K562 (cell line): ENCODE results near the gene KIAA2012. TPM values are rescaled to one million over a fixed set of nuclear protein-coding genes. Genes with fewer than 3 reads are reported as not detected.

Source experiments
- BRD4 ChIP-seq: fragments of 200-600 bp; sonication (generic); IDR thresholded peaks from 2 replicates; pipeline ENCODE4 v1.6.1; 2017; ENCODE audit warnings: inconsistent platforms
- C11orf30 ChIP-seq: fragments of 450-650 bp; IDR thresholded peaks from 2 replicates; pipeline ENCODE4 v1.6.1; 2016; ENCODE audit warnings: low read depth, mild to moderate bottlenecking
- CHD2 ChIP-seq: IDR thresholded peaks from 2 replicates; pipeline ENCODE4 v1.6.1; 2011; ENCODE audit warnings: low read depth, low read length
- MTA1 ChIP-seq: fragments of 450-650 bp; IDR thresholded peaks from 2 replicates; pipeline ENCODE4 v1.6.1; 2017; ENCODE audit warnings: borderline replicate concordance
- PTBP1 ChIP-seq: fragments of 200-400 bp; formaldehyde crosslinking; IDR thresholded peaks from 2 replicates; pipeline ENCODE4 v1.6.1; 2017; ENCODE audit warnings: low read depth, low read length
- RAD21 ChIP-seq, 2 experiments: fragments of 250-450 bp in 1 of 2; fragments of 450-650 bp in 1 of 2; sonication (Bioruptor Pico) in 1 of 2; formaldehyde crosslinking in 1 of 2; IDR thresholded peaks in 1 of 2; conservative IDR thresholded peaks in 1 of 2; 2 replicates each; pipeline versions ENCODE4 v1.4.0 to v1.8.0; 2020 to 2022; ENCODE audit warnings: mild to moderate bottlenecking in 2 of 2, moderate library complexity in 1 of 2
- RCOR1 ChIP-seq, 2 experiments: IDR thresholded peaks; 2 replicates each; pipeline ENCODE4 v1.6.1; 2012; ENCODE audit warnings: low read depth in 2 of 2, low read length in 2 of 2, borderline replicate concordance in 1 of 2, improper control_type of control experiment in 1 of 2
- TFAP4 ChIP-seq: sonication (generic); formaldehyde crosslinking; IDR thresholded peaks from 2 replicates; pipeline ENCODE4 v1.8.0; 2022; ENCODE audit warnings: missing genetic modification reagents, mild to moderate bottlenecking, moderate library complexity, borderline replicate concordance
- VEZF1 ChIP-seq: fragments of 200-800 bp; sonication (Bioruptor generic); IDR thresholded peaks from 2 replicates; pipeline ENCODE4 v1.6.1; 2017; ENCODE audit warnings: missing genetic modification characterization, missing compliant biosample characterization
- ZFX ChIP-seq: sonication (generic); formaldehyde crosslinking; IDR thresholded peaks from 2 replicates; pipeline ENCODE4 v1.8.0; 2022; ENCODE audit warnings: mild to moderate bottlenecking, missing genetic modification reagents, moderate library complexity
- ZKSCAN3 ChIP-seq: fragments of 250-450 bp; sonication (Bioruptor Pico); IDR thresholded peaks from 2 replicates; pipeline ENCODE4 v1.4.0; 2020
- ZNF316 ChIP-seq: fragments of 450-650 bp; IDR thresholded peaks from 2 replicates; pipeline ENCODE4 v1.6.1; 2016
- ZNF561 ChIP-seq: fragments of 450-650 bp; formaldehyde crosslinking; conservative IDR thresholded peaks from 2 replicates; pipeline ENCODE4 v1.4.0; 2020; ENCODE audit warnings: mild to moderate bottlenecking, moderate library complexity
- ZNF609 ChIP-seq: sonication (generic); formaldehyde crosslinking; IDR thresholded peaks from 2 replicates; pipeline ENCODE4 v1.8.1; 2023; ENCODE audit warnings: missing genetic modification reagents, mild to moderate bottlenecking, borderline replicate concordance
- polyA plus RNA-seq, 8 experiments: library from polyadenylated mRNA; depleted of rRNA in 4 of 8; stranded (reverse) in 5 of 8; unstranded in 3 of 8; fragments of >200 nt; fragmentation: Nextera tagmentation in 2 of 8; fragmentation: Illumina TruSeq in 1 of 8; extraction: Ambion mirVana in 2 of 8; extraction: Trizol in 1 of 8; gene quantifications; 2 replicates each; pipeline versions ENCODE4 v1.2.1 to v1.2.3, GENCODE V29; 2011 to 2014; ENCODE audit warnings: inconsistent platforms in 1 of 8, missing spikeins in 1 of 8
- total RNA-seq, 7 experiments: library from RNA; depleted of rRNA in 6 of 7; stranded (reverse); fragments of >200 nt in 6 of 7; fragmentation: Illumina TruSeq in 2 of 7; extraction: Trizol in 2 of 7; gene quantifications; 2 replicates each; pipeline versions ENCODE4 v1.2.1 to v1.2.3, GENCODE V29; 2011 to 2021; ENCODE audit warnings: low replicate concordance in 1 of 7

KIAA2012 gene
- total and polyA plus RNA-seq, 9 of the 15 experiments (the other 6 are each of a cell fraction or from before 2014, with no cell fraction given) = not detected

GRCh38 chr2:202104286-202104870 lies 31.3 kb downstream of the KIAA2012 start (continued):
- TF ChIP-seq RAD21 (CRISPR knock-in tag; conservative IDR thresholded peaks at IDR 0.05 in 1 of 2, IDR thresholded peaks at IDR 0.05 in 1 of 2) (peak; percentile 33 to 59; a peak in 3 of 4 replicates), ZFX (CRISPR knock-in tag) (no peak), CHD2 (no peak), ZNF561 (CRISPR knock-in tag) (no peak), TFAP4 (CRISPR knock-in tag) (no peak), MTA1 (no peak), ZNF609 (CRISPR knock-in tag) (no peak), VEZF1 (no peak), PTBP1 (no peak), RCOR1 (IDR thresholded peaks at IDR 0.05; ENCODE audit: borderline replicate concordance in 1 of 2, low read depth in 2 of 2, low read length in 2 of 2) (no peak), ZKSCAN3 (no peak), C11orf30 (no peak), ZNF316 (no peak), BRD4 (no peak)
